Endothelial cell of umbilical vein (primary cell): ENCODE results near the gene RAX. TPM values are rescaled to one million over a fixed set of nuclear protein-coding genes. Genes with fewer than 3 reads are reported as not detected.

Experiments used
- BruUV-seq: library from RNA; stranded (reverse); fragments of 400-500 nt; replicated peaks from 2 replicates; lab custom pipeline; 2021; lab: Mats Ljungman, UMichigan
- CTCF ChIA-PET: fragments of 300-600, 350-600 bp; sonication (Branson Sonifier 250); formaldehyde crosslinking; loops from one replicate; lab custom pipeline; 2021; ENCODE audit warnings: antibody characterized with exemption, inconsistent platforms; lab: Charles Lee
- POLR2A ChIA-PET: fragments of 300-600, 350-600 bp; sonication (Branson Sonifier 250); formaldehyde crosslinking; loops from one replicate; lab custom pipeline; 2021; ENCODE audit warnings: antibody characterized with exemption, inconsistent platforms; lab: Charles Lee
- DNase-seq: peaks from one replicate; pipeline ENCODE4 v3.0.0-alpha.2; 2011; ENCODE audit warnings: low read depth, low spot score
- FAIRE-seq: peaks from 2 replicates; lab custom pipeline; 2011; peaks lifted over from hg19 to GRCh38; lab: Jason Lieb, UNC
- H2AFZ ChIP-seq: 2 replicates; pipeline ENCODE4 v1.6.0; 2012; ENCODE audit warnings: low read depth, low read length, control low read depth, inconsistent platforms
- H3K27ac ChIP-seq: 2 replicates; pipeline ENCODE4 v1.5.1; 2011; ENCODE audit warnings: low read depth, mild to moderate bottlenecking, control low read depth, low read length, moderate library complexity; ENCODE audit not compliant: insufficient read depth
- H3K27me3 ChIP-seq, 2 experiments: 2 replicates each; pipeline versions ENCODE4 v1.6.0 to v1.6.1; 2011; ENCODE audit warnings: low read length in 2 of 2, mixed read lengths in 1 of 2; ENCODE audit not compliant: control insufficient read depth in 2 of 2, insufficient read depth in 2 of 2
- H3K36me3 ChIP-seq, 2 experiments: 2 replicates in 1 of 2; 3 replicates in 1 of 2; pipeline ENCODE4 v1.5.1; 2011; ENCODE audit warnings: low read length in 2 of 2, mild to moderate bottlenecking in 1 of 2, moderate library complexity in 1 of 2; ENCODE audit not compliant: control insufficient read depth in 2 of 2, insufficient read depth in 2 of 2; ENCODE audit errors: extremely low read depth in 1 of 2
- H3K4me1 ChIP-seq: 3 replicates; pipeline ENCODE4 v1.5.1; 2011; ENCODE audit warnings: mild to moderate bottlenecking, low read length; ENCODE audit not compliant: control insufficient read depth, insufficient read depth; ENCODE audit errors: extremely low read depth
- H3K4me2 ChIP-seq: 2 replicates; pipeline ENCODE4 v1.6.1; 2011; ENCODE audit warnings: low read length, control low read depth, mixed read lengths; ENCODE audit not compliant: insufficient read depth
- H3K4me3 ChIP-seq, 3 experiments: fragments of 200-600 bp in 1 of 3; sonication (generic), shearing (Covaris generic) in 1 of 3; replicated peaks in 1 of 3; 2 replicates each; pipeline ENCODE4 v1.5.1; 2011 to 2016; ENCODE audit warnings: control low read depth in 3 of 3, low read length in 3 of 3, mild to moderate bottlenecking in 2 of 3, inconsistent platforms in 1 of 3, low read depth in 1 of 3, moderate library complexity in 1 of 3; ENCODE audit not compliant: insufficient read depth in 1 of 3
- H3K79me2 ChIP-seq: 2 replicates; pipeline ENCODE4 v1.6.0; 2012; ENCODE audit warnings: low read length, inconsistent platforms; ENCODE audit not compliant: control insufficient read depth, insufficient read depth
- H3K9ac ChIP-seq: replicated peaks from 2 replicates; pipeline ENCODE3; 2011; ENCODE audit warnings: low read length, control low read depth; ENCODE audit not compliant: insufficient read depth; ENCODE audit errors: extremely low read depth
- H3K9me1 ChIP-seq: replicated peaks from 3 replicates; pipeline ENCODE4 v1.6.0; 2011; ENCODE audit warnings: mild to moderate bottlenecking, low read length; ENCODE audit not compliant: control insufficient read depth, insufficient read depth; ENCODE audit errors: extremely low read depth
- H3K9me3 ChIP-seq: replicated peaks from 2 replicates; pipeline ENCODE4 v1.5.1; 2012; ENCODE audit warnings: low read length, inconsistent platforms; ENCODE audit not compliant: control insufficient read depth, insufficient read depth
- H4K20me1 ChIP-seq: replicated peaks from 2 replicates; pipeline ENCODE3; 2011; ENCODE audit warnings: mild to moderate bottlenecking, low read length; ENCODE audit not compliant: control insufficient read depth, insufficient read depth; ENCODE audit errors: extremely low read depth
- CTCF ChIP-seq, 2 donors: IDR thresholded peaks; 1 replicate in 1 of 2; 2 replicates in 1 of 2; pipeline ENCODE4 v1.5.1; 2011; ENCODE audit warnings: low read length in 2 of 2, mild to moderate bottlenecking in 2 of 2, moderate library complexity in 2 of 2, control low read depth in 1 of 2, inconsistent platforms in 1 of 2, low read depth in 1 of 2; ENCODE audit not compliant: insufficient read depth in 1 of 2; ENCODE audit errors: extremely low read depth in 1 of 2
- EZH2 ChIP-seq: IDR thresholded peaks from 2 replicates; pipeline ENCODE4 v1.6.1; 2012; ENCODE audit warnings: borderline replicate concordance, low read depth, mild to moderate bottlenecking, moderate library complexity, low read length, inconsistent platforms; ENCODE audit not compliant: severe bottlenecking
- FOS ChIP-seq: IDR thresholded peaks from 2 replicates; pipeline ENCODE4 v1.6.1; 2011; ENCODE audit warnings: mild to moderate bottlenecking, low read length, moderate library complexity, borderline replicate concordance; ENCODE audit not compliant: insufficient read depth
- GATA2 ChIP-seq: IDR thresholded peaks from 2 replicates; pipeline ENCODE4 v1.7.0; 2011; ENCODE audit warnings: low read depth, mild to moderate bottlenecking, moderate library complexity, mixed read lengths, low read length; ENCODE audit not compliant: insufficient read length, insufficient read depth
- JUN ChIP-seq: IDR thresholded peaks from 2 replicates; pipeline ENCODE4 v1.6.1; 2011; ENCODE audit warnings: borderline replicate concordance, low read depth; ENCODE audit not compliant: insufficient read length, insufficient read depth
- MAX ChIP-seq: IDR thresholded peaks from 2 replicates; pipeline ENCODE4 v1.6.1; 2011; ENCODE audit not compliant: insufficient read depth, insufficient read length
- MYC ChIP-seq: IDR thresholded peaks from one replicate; pipeline ENCODE4 v1.6.1; 2011; ENCODE audit warnings: mild to moderate bottlenecking, low read depth, low read length
- POLR2A ChIP-seq: IDR thresholded peaks from 2 replicates; pipeline ENCODE4 v1.6.1; 2012; ENCODE audit warnings: low read depth, mild to moderate bottlenecking, control low read depth, low read length
- POLR2AphosphoS5 ChIP-seq: IDR thresholded peaks from 2 replicates; pipeline ENCODE4 v1.6.1; 2012; ENCODE audit warnings: low read depth, mild to moderate bottlenecking, control low read depth, low read length, moderate library complexity; ENCODE audit not compliant: insufficient read depth
- dilution Hi-C: fragments of 300-500 bp; cut with MboI; formaldehyde crosslinking; loops from one replicate; pipeline ENCODE4 v1.15.0; 2019; ENCODE audit warnings: low sequenced_read_pairs; ENCODE audit not compliant: extremely low pct_ligation_motif_present
- intact Hi-C: fragments of 100-400 bp; cut with micrococcal nuclease; formaldehyde crosslinking; loops from one replicate; pipeline ENCODE4 v1.10.0; 2022
- polyA plus RNA-seq, 4 experiments: library from polyadenylated mRNA; depleted of rRNA in 3 of 4; stranded (reverse) in 3 of 4; unstranded in 1 of 4; fragments of >200 nt; gene quantifications; 2 replicates each; pipeline versions ENCODE4 v1.2.1 to v1.2.3, GENCODE V29; 2011 to 2012; ENCODE audit warnings: missing spikeins in 1 of 4
- total RNA-seq: library from RNA; stranded (reverse); gene quantifications from 2 replicates; pipeline ENCODE4 v1.2.3, GENCODE V29; 2021

The RAX gene
- total and polyA plus RNA-seq, 2 donors (not counting 3 experiments of a cell fraction or from before 2014, with no cell fraction given) = not detected

- intact Hi-C loops (no loop called here), dilution Hi-C loops (no loop called here)
- no peaks in the 10 kb centered on the region for H3K79me2 ChIP-seq
- H3K9me1 ChIP-seq = no peaks in the 10 kb centered on the region
- POLR2A ChIA-PET = no interaction called here
- H3K9ac ChIP-seq = no peak overlapping the region
- peaks cover 5 to 14% of the 10 kb centered on the region in 2 experiments for H3K27me3 ChIP-seq
- TF ChIP-seq EZH2 (no peak), MAX (no peak), MYC (no peak), POLR2A (no peak), FOS (no peak), JUN (no peak), GATA2 (no peak), POLR2AphosphoS5 (no peak), CTCF (IDR thresholded peaks at IDR 0.05; ENCODE audit: extremely low read depth in 1 of 2, insufficient read depth in 1 of 2, low read depth in 1 of 2, low read length in 2 of 2) (no peak)
- H3K4me2 ChIP-seq = no peak overlapping the region
- H3K36me3 ChIP-seq = no peaks in the 10 kb centered on the region
- H2AFZ ChIP-seq = no peak overlapping the region
- no TSS peak for BruUV-seq
- DNase-seq (no peak), FAIRE-seq (no peak)
- no peaks in the 10 kb centered on the region for H3K9me3 ChIP-seq
- H3K4me1 ChIP-seq = no peaks in the 10 kb centered on the region
- CTCF ChIA-PET = no interaction called here
- H4K20me1 ChIP-seq = no peaks in the 10 kb centered on the region
- no peak overlapping the region for H3K4me3 ChIP-seq
- H3K27ac ChIP-seq = no peak overlapping the region
These were observed 30.3 kb downstream of the RAX start for GRCh38 chr18:59242906-59243305.
